Esophagus squamous epithelium (tissue), 4 donors: ENCODE results near the gene PDZD8.

Experiments
- POLR2A ChIP-seq, 4 donors: fragments of 450-650 bp; IDR thresholded peaks; one replicate each; pipeline ENCODE4 v1.6.1; 2017; ENCODE audit warnings: antibody characterized with exemption in 4 of 4, mild to moderate bottlenecking in 4 of 4, moderate library complexity in 3 of 4
- TF ChIP-seq, protein P1 (sequence below), 6 experiments: fragments of 450-650 bp in 4 of 6; fragments of 200-600 bp in 2 of 6; sonication (generic) in 2 of 6; IDR thresholded peaks; one replicate each; pipeline ENCODE4 v1.5.1; 2016 to 2019; ENCODE audit warnings: antibody characterized with exemption in 6 of 6, mild to moderate bottlenecking in 4 of 6, moderate library complexity in 4 of 6

DNA sequence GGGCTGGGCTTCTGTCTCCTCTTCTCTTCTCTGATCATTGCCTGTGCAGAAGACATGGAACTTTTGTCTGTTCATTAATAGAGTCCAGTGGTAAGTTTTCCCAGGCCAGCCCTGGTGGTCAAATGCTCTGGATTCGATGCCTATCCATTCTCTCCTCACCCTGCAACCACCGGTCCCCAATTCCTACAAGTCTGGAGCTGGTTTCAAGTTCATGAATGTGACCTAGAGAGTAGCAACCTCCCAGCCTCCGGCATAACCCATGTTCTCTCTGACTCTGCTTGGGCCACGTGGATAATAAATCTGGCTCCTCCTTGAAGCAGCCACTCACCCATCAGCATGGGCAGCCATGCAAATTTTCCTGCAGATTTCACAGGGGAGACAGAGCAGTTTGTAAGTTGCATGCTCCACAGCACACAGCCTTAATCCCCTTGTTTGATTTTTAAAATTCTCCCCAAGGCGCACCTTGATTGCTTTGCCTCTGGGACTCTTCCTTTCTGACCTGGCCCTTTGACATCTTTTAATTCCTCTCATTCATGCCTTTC is 37.3 kb upstream of the PDZD8 start:
- TF ChIP-seq, protein P1, sequence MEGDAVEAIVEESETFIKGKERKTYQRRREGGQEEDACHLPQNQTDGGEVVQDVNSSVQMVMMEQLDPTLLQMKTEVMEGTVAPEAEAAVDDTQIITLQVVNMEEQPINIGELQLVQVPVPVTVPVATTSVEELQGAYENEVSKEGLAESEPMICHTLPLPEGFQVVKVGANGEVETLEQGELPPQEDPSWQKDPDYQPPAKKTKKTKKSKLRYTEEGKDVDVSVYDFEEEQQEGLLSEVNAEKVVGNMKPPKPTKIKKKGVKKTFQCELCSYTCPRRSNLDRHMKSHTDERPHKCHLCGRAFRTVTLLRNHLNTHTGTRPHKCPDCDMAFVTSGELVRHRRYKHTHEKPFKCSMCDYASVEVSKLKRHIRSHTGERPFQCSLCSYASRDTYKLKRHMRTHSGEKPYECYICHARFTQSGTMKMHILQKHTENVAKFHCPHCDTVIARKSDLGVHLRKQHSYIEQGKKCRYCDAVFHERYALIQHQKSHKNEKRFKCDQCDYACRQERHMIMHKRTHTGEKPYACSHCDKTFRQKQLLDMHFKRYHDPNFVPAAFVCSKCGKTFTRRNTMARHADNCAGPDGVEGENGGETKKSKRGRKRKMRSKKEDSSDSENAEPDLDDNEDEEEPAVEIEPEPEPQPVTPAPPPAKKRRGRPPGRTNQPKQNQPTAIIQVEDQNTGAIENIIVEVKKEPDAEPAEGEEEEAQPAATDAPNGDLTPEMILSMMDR (IDR thresholded peaks at IDR 0.05): no peak
- no peak for TF ChIP-seq POLR2A (IDR thresholded peaks at IDR 0.05)
